H9 (cell line): ENCODE data around the gene FHOD1. TPM values are rescaled to one million over a fixed set of nuclear protein-coding genes. Genes with fewer than 3 reads are reported as not detected.

Experiments used
- DNase-seq: peaks from one replicate; pipeline ENCODE4 v3.0.0-alpha.2; 2017
- H2AFZ ChIP-seq: one replicate; pipeline ENCODE4 v1.6.1; 2013; ENCODE audit warnings: mild to moderate bottlenecking, low read length, control low read depth, moderate library complexity
- H2AK5ac ChIP-seq: 2 replicates; pipeline ENCODE4 v1.6.1; 2013; ENCODE audit warnings: low read length, control low read depth, mixed read lengths; ENCODE audit not compliant: insufficient read length
- H2BK120ac ChIP-seq: one replicate; pipeline ENCODE4 v1.6.1; 2013; ENCODE audit warnings: low read depth, mild to moderate bottlenecking, low read length, control low read depth, inconsistent platforms; ENCODE audit not compliant: poor library complexity, severe bottlenecking
- H2BK12ac ChIP-seq: 2 replicates; pipeline ENCODE4 v1.6.1; 2013; ENCODE audit warnings: low read length, control low read depth, mixed read lengths, low read depth; ENCODE audit not compliant: insufficient read length
- H2BK15ac ChIP-seq: 2 replicates; pipeline ENCODE4 v1.6.1; 2013; ENCODE audit warnings: low read depth, low read length, control low read depth
- H2BK20ac ChIP-seq: one replicate; pipeline ENCODE4 v1.6.1; 2013; ENCODE audit warnings: low read depth, mild to moderate bottlenecking, low read length, control low read depth, inconsistent platforms; ENCODE audit not compliant: poor library complexity, severe bottlenecking
- H2BK5ac ChIP-seq: 2 replicates; pipeline ENCODE4 v1.6.1; 2013; ENCODE audit warnings: low read length, control low read depth, mixed read lengths; ENCODE audit not compliant: insufficient read length
- H3K14ac ChIP-seq: 2 replicates; pipeline ENCODE4 v1.6.1; 2013; ENCODE audit warnings: low read length, control low read depth; ENCODE audit not compliant: insufficient read depth
- H3K18ac ChIP-seq: 2 replicates; pipeline ENCODE4 v1.6.1; 2013; ENCODE audit warnings: low read depth, mild to moderate bottlenecking, mixed read lengths, low read length, control low read depth; ENCODE audit not compliant: insufficient read length
- H3K23ac ChIP-seq: 2 replicates; pipeline ENCODE4 v1.6.1; 2013; ENCODE audit warnings: low read length, control low read depth, mixed read lengths, low read depth; ENCODE audit not compliant: insufficient read length
- H3K23me2 ChIP-seq: 2 replicates; pipeline ENCODE4 v1.6.1; 2013; ENCODE audit warnings: low read depth, mild to moderate bottlenecking, mixed read lengths, low read length, control low read depth; ENCODE audit not compliant: insufficient read length, poor library complexity, severe bottlenecking
- H3K27ac ChIP-seq: 2 replicates; pipeline ENCODE4 v1.5.1; 2013; ENCODE audit warnings: low read length, control low read depth, mixed read lengths, low read depth; ENCODE audit not compliant: insufficient read length
- H3K27me3 ChIP-seq: 2 replicates; pipeline ENCODE4 v1.6.1; 2013; ENCODE audit warnings: low read length, control low read depth, inconsistent platforms; ENCODE audit not compliant: insufficient read depth
- H3K4ac ChIP-seq: 2 replicates; pipeline ENCODE4 v1.6.1; 2013; ENCODE audit warnings: low read depth, mild to moderate bottlenecking, control low read depth, inconsistent platforms, low read length, moderate library complexity
- H3K4me1 ChIP-seq: 2 replicates; pipeline ENCODE4 v1.6.1; 2013; ENCODE audit warnings: low read length, control low read depth, inconsistent platforms; ENCODE audit not compliant: insufficient read depth
- H3K4me2 ChIP-seq: 2 replicates; pipeline ENCODE4 v1.6.1; 2013; ENCODE audit warnings: low read length, control low read depth, mixed read lengths; ENCODE audit not compliant: insufficient read length, insufficient read depth
- H3K56ac ChIP-seq: 2 replicates; pipeline ENCODE4 v1.6.1; 2013; ENCODE audit warnings: low read depth, mild to moderate bottlenecking, mixed read lengths, low read length, control low read depth; ENCODE audit not compliant: insufficient read length
- H3K79me1 ChIP-seq: 2 replicates; pipeline ENCODE4 v1.6.1; 2013; ENCODE audit warnings: low read depth, mild to moderate bottlenecking, moderate library complexity, low read length, control low read depth, inconsistent platforms; ENCODE audit not compliant: insufficient read depth, poor library complexity, severe bottlenecking
- H3K79me2 ChIP-seq: 2 replicates; pipeline ENCODE4 v1.6.1; 2013; ENCODE audit warnings: low read length, control low read depth, inconsistent platforms; ENCODE audit not compliant: insufficient read depth
- H3K9ac ChIP-seq: 2 replicates; pipeline ENCODE4 v1.6.1; 2013; ENCODE audit warnings: low read length, control low read depth, mixed read lengths; ENCODE audit not compliant: insufficient read length; ENCODE audit errors: extremely low read depth
- H3K9me3 ChIP-seq: one replicate; pipeline ENCODE4 v1.6.1; 2013; ENCODE audit warnings: low read depth, low read length, inconsistent platforms; ENCODE audit not compliant: control insufficient read depth
- H3T11ph ChIP-seq: one replicate; pipeline ENCODE4 v1.6.1; 2013; ENCODE audit warnings: mild to moderate bottlenecking, low read length, control low read depth, inconsistent platforms
- H4K20me1 ChIP-seq: one replicate; pipeline ENCODE4 v1.6.1; 2013; ENCODE audit not compliant: control insufficient read depth, insufficient read length, insufficient read depth
- H4K5ac ChIP-seq: 2 replicates; pipeline ENCODE4 v1.6.1; 2013; ENCODE audit warnings: low read depth, mild to moderate bottlenecking, mixed read lengths, low read length, control low read depth; ENCODE audit not compliant: insufficient read length
- H4K8ac ChIP-seq: replicated peaks from 2 replicates; pipeline ENCODE4 v1.6.1; 2013; ENCODE audit warnings: low read length, control low read depth, mixed read lengths, low read depth; ENCODE audit not compliant: insufficient read length
- H4K91ac ChIP-seq: 2 replicates; pipeline ENCODE4 v1.6.1; 2013; ENCODE audit warnings: low read depth, mild to moderate bottlenecking, moderate library complexity, mixed read lengths, low read length, control low read depth; ENCODE audit not compliant: insufficient read length
- H3K27ac Mint-ChIP-seq, 3 experiments: 2 replicates in 2 of 3; 3 replicates in 1 of 3; pipeline ENCODE4 v1.8.0; 2020 to 2021; ENCODE audit warnings: mixed read lengths in 3 of 3, mild to moderate bottlenecking in 1 of 3, moderate library complexity in 1 of 3
- H3K27me3 Mint-ChIP-seq: 2 replicates; pipeline ENCODE4 v1.8.0; 2021; ENCODE audit warnings: low read depth, mild to moderate bottlenecking, moderate library complexity, mixed read lengths
- H3K36me3 Mint-ChIP-seq, 3 experiments: 2 replicates in 2 of 3; 3 replicates in 1 of 3; pipeline ENCODE4 v1.8.0; 2020 to 2021; ENCODE audit warnings: low read depth in 3 of 3, mixed read lengths in 3 of 3; ENCODE audit not compliant: insufficient read depth in 1 of 3
- H3K4me1 Mint-ChIP-seq, 2 experiments: 2 replicates each; pipeline ENCODE4 v1.8.0; 2020; ENCODE audit warnings: mixed read lengths in 2 of 2
- H3K4me3 Mint-ChIP-seq, 2 experiments: 2 replicates in 1 of 2; 3 replicates in 1 of 2; pipeline ENCODE4 v1.8.0; 2020 to 2021; ENCODE audit warnings: mild to moderate bottlenecking in 2 of 2, mixed read lengths in 2 of 2, moderate library complexity in 1 of 2
- H3K9me3 Mint-ChIP-seq, 2 experiments: 2 replicates in 1 of 2; 3 replicates in 1 of 2; pipeline ENCODE4 v1.8.0; 2020; ENCODE audit warnings: mild to moderate bottlenecking in 2 of 2, mixed read lengths in 2 of 2, moderate library complexity in 1 of 2
- CTCF ChIP-seq: fragments of 200-600 bp; sonication (generic); conservative IDR thresholded peaks from 3 replicates; pipeline ENCODE4 v1.8.0; 2021; ENCODE audit warnings: antibody characterized with exemption, mild to moderate bottlenecking
- WGBS: extraction: QIAGEN DNeasy Blood & Tissue Kit; methylation state at CpG from one replicate; pipeline ENCODE4 v1.1.7; 2013; ENCODE audit warnings: missing lambda C conversion rate, low lambda C conversion rate, mixed read lengths; ENCODE audit not compliant: insufficient read length; ENCODE audit errors: extremely low coverage; 5-methylcytosine and 5-hydroxymethylcytosine counted together
- total RNA-seq: library from RNA; stranded (reverse); gene quantifications from 2 replicates; pipeline ENCODE4 v1.2.1, GENCODE V29; 2021

The FHOD1 gene
- total RNA-seq, 1 experiment from 2014 or later = 67.0 TPM

- Histone ChIP-seq H3K23ac (no peak overlapping the region), H4K91ac (no peak overlapping the region), H3K56ac (no peak overlapping the region), H3K14ac (no peak overlapping the region), H2BK120ac (no peak overlapping the region), H3K4me2 (no peak overlapping the region), H3K27me3 (no peaks in the 10 kb centered on the region; the same call in 1 of the 2 replicates), H2BK15ac (no peak overlapping the region; the same call in 1 of the 2 replicates), H3K23me2 (no peaks in the 10 kb centered on the region), H3K79me2 (no peaks in the 10 kb centered on the region), H3K4me1 (no peaks in the 10 kb centered on the region), H4K8ac (no peak overlapping the region), H2BK20ac (no peak overlapping the region), H2AFZ (no peak overlapping the region), H3T11ph (no peak overlapping the region), H4K5ac (no peak overlapping the region), H3K9me3 (no peaks in the 10 kb centered on the region), H3K9ac (no peak overlapping the region), H3K27ac (no peak overlapping the region), H3K4ac (no peak overlapping the region), H3K79me1 (no peaks in the 10 kb centered on the region), H3K18ac (no peak overlapping the region), H2BK12ac (no peak overlapping the region), H2AK5ac (no peak overlapping the region), H4K20me1 (no peaks in the 10 kb centered on the region), H2BK5ac (no peak overlapping the region)
- TF ChIP-seq CTCF = no peak
- Mint-ChIP-seq H3K27me3 (peaks cover 12% of the 10 kb centered on the region), H3K9me3 (no peaks in the 10 kb centered on the region), H3K4me3 (no peak overlapping the region), H3K4me1 (peaks cover 10 to 12% of the 10 kb centered on the region in 2 experiments; a peak in 3 of 4 replicates), H3K36me3 (peaks cover 0 to 12% (median 0%) of the 10 kb centered on the region in 3 experiments; a peak in 2 of 7 replicates), H3K27ac (peak overlapping the region in 1 of 3 experiments; percentile 23; a peak in 1 of 7 replicates)
- WGBS = no CpG with 5 or more reads among the region's 3 CpGs
- DNase-seq = no peak
Measured at GRCh38 chr16:67206838-67207248, 40.4 kb downstream of the FHOD1 start.
